GM18870 (cell line): ENCODE data around the gene MED13L.

Source experiments
- ATAC-seq: cut with Tn5 transposase; IDR thresholded peaks from one replicate; pipeline ENCODE4 v1.9.1; 2021; ENCODE audit warnings: moderate library complexity; ENCODE audit not compliant: unreplicated experiment

Gene MED13L

DNA sequence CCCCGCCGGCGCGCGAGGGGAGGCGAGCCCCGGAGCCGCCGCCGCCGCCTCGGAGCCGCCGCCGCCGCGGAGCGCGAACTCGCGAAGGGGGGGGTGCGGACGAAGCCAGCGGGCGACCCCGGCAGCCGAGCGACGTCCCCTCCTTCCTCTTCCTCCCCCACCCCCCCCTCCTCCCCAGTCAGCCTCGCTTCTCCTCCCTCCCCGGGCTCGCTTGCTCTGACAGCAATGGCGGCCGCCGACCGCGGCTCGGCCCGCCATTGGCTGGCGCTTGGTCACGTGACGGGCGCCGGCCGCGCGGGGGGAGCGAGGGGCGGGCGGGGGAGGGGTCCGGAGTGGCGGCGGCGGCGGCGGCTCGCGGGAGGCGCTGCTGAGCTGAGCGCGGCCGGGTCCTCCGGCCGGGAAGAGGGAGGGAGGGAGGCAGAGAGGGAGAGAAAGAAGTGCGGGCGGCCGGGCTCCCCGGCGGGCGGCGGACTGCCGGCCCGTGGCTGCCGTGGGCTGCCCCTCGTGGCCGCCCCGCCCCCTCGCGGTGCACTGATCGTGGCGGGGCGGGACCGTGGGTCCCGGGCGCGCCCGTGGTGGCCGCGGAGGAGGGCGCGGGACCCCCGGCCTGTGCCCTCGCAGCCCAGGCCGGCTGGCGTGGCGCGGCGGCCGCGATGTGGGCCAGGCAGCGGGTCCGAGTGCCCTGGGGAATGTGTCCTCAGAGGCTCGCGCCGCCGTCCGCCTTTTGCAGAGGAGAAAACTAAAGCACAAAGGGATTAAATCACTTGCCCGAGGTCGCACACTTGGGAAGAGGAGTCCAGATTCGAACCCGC, at the start of gene MED13L:
Gene MED13L, minus strand, starts transcription at position 227 of the 812 bp plus-strand sequence. CDS start 562 bp downstream, outside the sequence.
- peak; percentile 44 for ATAC-seq

- ATAC-seq = peak; percentile 81
Observed at GRCh38 chr12:116325336-116325664, 47.8 kb upstream of the MED13L start.

- ATAC-seq = no peak
Observed at GRCh38 chr12:116324654-116325335, 47.3 kb upstream of the MED13L start.

DNA sequence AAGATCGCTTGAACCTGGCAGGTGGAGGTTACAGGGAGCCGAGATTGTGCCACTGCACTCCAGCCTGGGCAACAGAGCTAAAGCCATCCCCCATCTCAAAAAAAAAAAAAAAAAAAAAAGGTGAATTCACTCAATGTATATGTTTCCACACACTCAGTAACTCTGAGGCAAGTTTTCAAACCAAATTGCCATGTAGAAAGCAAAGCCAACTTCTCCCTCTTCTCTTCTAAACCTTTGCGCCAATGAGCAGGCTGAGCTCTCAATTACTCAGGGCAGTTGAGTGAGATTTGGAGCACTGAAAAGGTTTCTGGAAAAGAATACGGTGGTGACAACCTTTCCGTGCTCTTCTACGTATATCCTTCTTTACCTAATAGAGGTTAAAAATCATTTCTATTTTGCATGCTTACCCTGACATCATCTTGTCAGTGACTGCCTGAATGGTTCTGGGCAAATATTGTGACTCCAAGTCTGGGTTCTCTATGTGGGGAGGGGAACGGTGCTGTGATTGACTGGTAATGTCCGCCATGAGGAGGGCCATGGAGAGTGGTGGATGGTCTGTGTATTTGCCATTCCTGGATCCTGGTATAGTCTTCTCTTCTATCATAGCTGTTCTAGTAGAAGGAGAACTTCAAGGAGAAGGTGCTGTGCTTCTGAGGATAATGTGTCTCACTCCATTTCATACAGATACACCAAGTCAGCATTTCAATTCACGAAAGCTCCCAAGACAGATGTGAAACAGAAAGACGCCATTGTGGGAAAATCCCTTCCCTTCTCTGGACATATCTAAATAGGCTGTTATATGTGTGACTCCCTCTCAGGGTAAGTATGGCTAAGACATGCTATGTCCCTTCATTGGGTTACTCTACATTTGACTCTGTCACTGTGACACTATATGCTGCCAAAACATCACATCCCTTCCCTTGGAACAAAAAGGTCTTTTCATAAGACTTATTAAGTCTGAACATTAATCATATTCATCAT, 46.2 kb upstream of the MED13L start:
- ATAC-seq = no peak

- ATAC-seq = no peak
Observed at GRCh38 chr12:116321913-116322312, 44.4 kb upstream of the MED13L start.

- ATAC-seq = no peak
Observed at GRCh38 chr12:116320791-116321217, 43.3 kb upstream of the MED13L start.

GRCh38 chr12:116319898-116320621, 42.6 kb upstream of the MED13L start:
- no peak for ATAC-seq

GRCh38 chr12:116319233-116319897, 41.9 kb upstream of the MED13L start:
- ATAC-seq = no peak

- no peak for ATAC-seq
Observed at GRCh38 chr12:116318576-116319232, 41.2 kb upstream of the MED13L start.

- no peak for ATAC-seq
Observed at GRCh38 chr12:116317986-116318575, 40.6 kb upstream of the MED13L start.

DNA sequence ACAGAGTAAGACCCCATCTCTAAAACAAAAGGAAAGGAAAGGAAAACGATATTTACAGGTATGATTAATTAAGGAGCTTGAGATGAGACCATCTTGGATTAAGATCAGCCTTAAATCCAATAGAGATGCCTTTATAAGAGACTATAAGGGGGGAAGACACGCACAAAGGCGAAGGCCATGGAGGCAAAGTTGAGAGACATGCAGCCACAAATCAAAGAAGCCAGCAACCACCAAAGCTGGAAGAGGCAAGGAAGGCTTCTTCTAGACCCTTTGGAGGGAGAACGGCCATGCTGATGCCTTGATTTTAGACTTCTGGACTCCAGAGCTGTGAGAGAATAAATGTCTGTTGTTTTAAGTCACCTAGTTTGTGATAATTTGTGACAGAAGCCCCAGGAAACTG, 39.6 kb upstream of the MED13L start:
- no peak for ATAC-seq

- ATAC-seq = no peak
Observed at GRCh38 chr12:116314477-116314876, 37.0 kb upstream of the MED13L start.

DNA sequence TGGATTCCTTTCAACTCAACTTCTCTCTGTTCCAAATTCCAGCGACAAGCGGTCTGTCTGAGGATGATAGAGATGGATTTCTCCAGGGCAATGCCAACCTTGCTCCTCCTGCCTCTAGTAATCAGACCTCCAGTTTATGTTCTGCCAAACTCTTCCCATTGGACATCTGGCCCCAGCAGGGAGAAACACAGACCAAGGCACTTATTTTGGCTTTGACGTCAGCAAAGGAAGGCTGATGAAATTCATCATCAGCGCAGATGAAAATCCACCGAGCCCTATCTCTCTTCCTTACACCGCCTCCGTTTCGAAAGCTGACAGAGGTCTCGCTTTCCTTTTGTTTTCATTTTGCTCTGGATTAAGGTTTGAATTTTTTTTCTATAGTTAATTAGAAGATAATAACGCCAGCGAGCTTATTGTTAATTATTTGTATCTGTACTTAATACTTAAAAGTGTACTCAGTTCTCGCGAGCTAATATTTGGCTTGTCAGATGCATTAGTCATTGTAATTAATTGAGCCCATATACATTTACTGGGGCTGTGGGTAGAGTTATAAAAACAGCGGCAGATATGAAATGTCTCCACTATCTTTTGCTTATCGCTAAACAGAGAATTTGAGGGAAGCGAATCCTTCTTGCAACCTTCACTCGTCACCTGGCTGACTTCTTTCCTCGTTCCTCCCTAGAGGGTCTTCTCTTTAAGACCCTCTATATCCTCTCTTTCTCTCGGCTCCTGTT, 35.9 kb upstream of the MED13L start:
- no peak for ATAC-seq

- ATAC-seq = no peak
Observed at GRCh38 chr12:116310082-116310481, 32.6 kb upstream of the MED13L start.

- ATAC-seq = no peak
Observed at GRCh38 chr12:116309343-116309742, 31.9 kb upstream of the MED13L start.

- ATAC-seq = no peak
Observed at GRCh38 chr12:116308647-116309046, 31.2 kb upstream of the MED13L start.

DNA sequence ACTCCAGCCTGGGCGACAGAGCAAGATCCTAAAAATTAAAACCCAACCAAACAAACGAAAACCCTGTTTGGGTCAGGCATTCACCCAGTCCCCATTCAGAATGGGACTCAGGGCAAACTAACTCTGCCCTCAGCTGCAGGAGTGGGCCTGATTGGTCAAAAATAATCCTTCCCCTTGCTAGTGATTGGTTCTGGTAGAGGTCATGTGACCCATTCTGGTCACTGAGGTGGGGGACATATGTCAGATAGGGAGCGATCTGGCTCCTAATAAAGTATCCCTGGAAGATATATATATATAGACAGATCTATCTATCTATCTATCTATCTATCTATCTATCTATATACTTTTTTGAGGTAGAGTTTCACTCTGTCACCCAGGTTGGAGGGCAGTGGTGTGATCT, 29.5 kb upstream of the MED13L start:
- ATAC-seq = no peak

DNA sequence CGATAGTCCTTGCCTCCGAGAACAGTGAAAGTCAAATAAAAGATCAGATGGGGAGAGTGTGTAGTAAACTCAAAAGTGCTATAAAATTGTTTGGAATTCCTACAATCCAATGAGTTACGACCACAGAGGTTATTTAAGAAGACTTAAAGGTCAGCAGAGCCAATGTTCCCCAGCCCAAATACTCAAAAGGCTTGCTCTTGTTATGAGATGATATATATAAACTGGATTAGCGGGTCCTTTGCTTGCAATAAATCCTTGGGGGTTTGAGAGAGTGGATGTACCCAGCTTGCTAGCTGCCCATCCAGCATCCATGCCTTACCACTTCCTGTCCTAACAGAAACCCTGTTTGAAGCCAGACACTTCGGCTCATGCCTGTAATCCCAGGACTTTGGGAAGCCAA, 29.0 kb upstream of the MED13L start:
- ATAC-seq = no peak
